Stromal cell of bone marrow (primary cell): Measurements from ENCODE around the gene SLC16A13.
"Not testable (repeated sequence)": the region's sequence is repeated elsewhere in the genome, so short reads cannot be mapped to it uniquely, and the experiment has no call there.

ENCODE experiments used
- DNase-seq: peaks from one replicate; pipeline ENCODE4 v3.0.0-alpha.2; 2012; ENCODE audit warnings: low read depth

The SLC16A13 gene

GRCh38 chr17:7064261-7064660 lies 28.4 kb downstream of the SLC16A13 start:
- no peak for DNase-seq

GRCh38 chr17:7067198-7067597 lies 31.4 kb downstream of the SLC16A13 start:
- DNase-seq: no peak

GRCh38 chr17:7068268-7068667 lies 32.5 kb downstream of the SLC16A13 start:
- DNase-seq: no peak

DNA sequence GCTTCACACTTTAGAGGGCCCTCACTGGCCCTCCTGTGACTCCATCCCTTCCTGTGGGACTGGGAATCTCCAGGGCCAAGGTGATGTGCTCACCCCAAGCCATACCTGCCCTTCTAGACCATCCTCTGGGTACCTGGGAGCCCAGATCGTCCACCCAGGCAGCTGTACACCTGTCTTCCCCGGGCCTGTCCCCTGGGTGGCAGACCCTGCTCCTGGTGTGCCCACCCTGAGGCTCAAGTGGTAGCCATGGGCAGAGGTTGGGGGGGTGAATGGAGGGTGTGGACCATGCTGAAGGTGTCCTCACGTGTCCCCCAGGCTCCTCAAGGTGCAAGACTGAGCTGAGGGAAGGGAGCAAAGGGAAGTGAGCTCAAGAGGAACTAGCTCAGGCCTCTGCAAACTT lies 34.9 kb downstream of the SLC16A13 start:
- no peak for DNase-seq

- DNase-seq: no peak
Observed at GRCh38 chr17:7072406-7072805, 36.6 kb downstream of the SLC16A13 start.

GRCh38 chr17:7074931-7075330 lies 39.1 kb downstream of the SLC16A13 start:
- no peak for DNase-seq

DNA sequence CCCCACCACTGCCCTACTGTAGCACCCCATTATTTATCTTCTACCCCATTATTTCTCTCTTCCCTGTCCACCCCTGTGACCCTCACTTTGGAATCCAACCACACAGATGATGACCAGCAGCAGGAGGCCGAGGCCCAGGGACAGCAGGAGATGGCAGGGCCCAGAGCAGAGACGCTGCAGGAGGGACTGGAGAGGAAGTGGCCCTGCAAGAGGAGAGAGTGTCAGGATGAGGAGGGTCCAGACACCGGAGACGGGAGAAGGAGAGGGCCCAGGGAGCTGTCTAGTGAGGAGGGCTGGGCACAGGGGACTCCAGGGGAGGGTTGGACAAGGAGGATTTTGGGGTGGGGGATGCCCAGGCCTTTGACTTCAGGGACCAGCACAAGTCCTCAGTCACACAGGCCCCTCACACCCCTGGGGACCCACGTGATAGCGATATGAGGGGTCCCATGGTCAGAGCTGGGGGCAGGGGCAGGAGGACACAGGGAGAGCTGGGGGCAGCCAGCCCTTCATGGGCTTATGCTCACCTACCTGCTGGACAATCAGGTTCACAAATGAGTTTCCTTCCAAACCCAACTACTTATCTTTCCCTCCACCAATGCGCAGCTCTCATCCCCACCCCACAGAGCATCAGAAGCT lies 42.2 kb downstream of the SLC16A13 start:
- DNase-seq: no peak

- no peak for DNase-seq
Observed at GRCh38 chr17:7078711-7079110, 42.9 kb downstream of the SLC16A13 start.

GRCh38 chr17:7079581-7080455 lies 44.0 kb downstream of the SLC16A13 start, which contains the start of gene CLEC10A:
Gene CLEC10A (minus strand): TSS chr17:7080251. CDS start chr17:7078812, 1,439 bp downstream.
- DNase-seq: no peak

- DNase-seq: no peak
Observed at GRCh38 chr17:7080456-7081041, 44.7 kb downstream of the SLC16A13 start.

GRCh38 chr17:7081341-7082062 lies 45.7 kb downstream of the SLC16A13 start:
- no peak for DNase-seq

DNA sequence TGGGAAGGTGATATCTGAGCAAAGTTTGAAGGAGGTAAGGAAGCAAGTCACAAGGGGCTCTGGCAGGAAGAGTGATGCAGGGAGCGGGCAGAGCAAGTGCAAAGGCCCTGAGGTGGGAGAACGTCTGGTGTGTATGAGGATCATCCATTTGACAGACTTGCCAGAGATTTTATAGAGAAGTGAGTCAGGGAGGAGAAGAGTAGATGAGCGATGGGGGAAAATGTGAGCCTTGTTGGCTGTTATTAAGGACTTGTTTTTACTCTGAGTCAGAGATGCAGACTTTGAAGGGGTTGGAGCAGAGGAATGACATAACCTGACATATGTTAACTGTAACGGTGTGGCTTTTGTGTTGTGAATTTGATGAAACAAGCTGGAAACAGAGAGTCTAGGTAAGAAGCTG lies 47.8 kb downstream of the SLC16A13 start:
- DNase-seq: peak; percentile 33

- DNase-seq: no peak
Observed at GRCh38 chr17:7084088-7084487, 48.3 kb downstream of the SLC16A13 start.

DNA sequence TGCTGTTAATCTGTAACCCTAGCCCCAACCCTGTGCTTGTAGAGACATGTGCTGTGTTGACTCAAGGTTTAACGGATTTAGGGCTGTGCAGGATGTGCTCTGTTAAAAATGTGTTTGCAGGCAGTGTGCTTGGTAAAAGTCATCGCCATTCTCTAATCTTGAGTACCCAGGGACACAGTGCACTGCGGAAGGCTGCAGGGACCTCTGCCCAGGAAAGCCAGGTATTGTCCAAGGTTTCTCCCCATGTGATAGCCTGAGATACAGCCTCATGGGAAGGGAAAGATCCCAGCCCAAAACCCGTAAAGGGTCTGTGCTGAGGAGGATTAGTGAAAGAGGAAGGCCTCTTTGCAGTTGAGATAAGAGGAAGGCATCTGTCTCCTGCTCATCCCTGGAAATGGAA lies 52.6 kb downstream of the SLC16A13 start:
- DNase-seq: not testable (repeated sequence)

- DNase-seq: not testable (repeated sequence)
Observed at GRCh38 chr17:7089570-7089969, 53.8 kb downstream of the SLC16A13 start.
